Activated CD4-positive, alpha-beta T cell treated with anti-CD3 and anti-CD28 coated beads, Interleukin-2, amount 50 U/mL, for 4 hours (primary cell): ENCODE data around the gene ANKFN1.

Experiments
- DNase-seq, 2 experiments: peaks; one replicate each; pipeline ENCODE4 v3.0.0-alpha.2; 2020

ANKFN1 gene

GRCh38 chr17:56290101-56290801 lies 137.0 kb downstream of the ANKFN1 start:
- no peak for DNase-seq

DNA sequence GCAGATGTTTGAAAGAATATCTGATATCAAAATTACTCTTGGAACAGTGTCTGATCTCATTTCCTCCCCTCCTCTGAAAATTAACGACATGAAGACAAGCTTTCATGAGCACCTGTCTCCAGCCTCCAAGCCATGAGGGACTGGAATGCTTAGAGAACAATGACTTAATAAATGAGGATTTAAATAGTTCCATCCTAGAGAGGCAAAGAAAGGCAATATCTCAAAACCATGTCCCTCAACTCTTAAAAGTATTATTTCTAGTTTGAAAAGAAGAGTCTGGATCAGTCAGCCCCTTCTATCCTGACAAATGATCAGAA lies 137.5 kb downstream of the ANKFN1 start:
- DNase-seq, result no peak

- DNase-seq, result no peak
Measured at GRCh38 chr17:56291226-56291805, 138.0 kb downstream of the ANKFN1 start.

- DNase-seq, result no peak
Measured at GRCh38 chr17:56292010-56292409, 138.7 kb downstream of the ANKFN1 start.

- no peak for DNase-seq
Measured at GRCh38 chr17:56292578-56292977, 139.3 kb downstream of the ANKFN1 start.

DNA sequence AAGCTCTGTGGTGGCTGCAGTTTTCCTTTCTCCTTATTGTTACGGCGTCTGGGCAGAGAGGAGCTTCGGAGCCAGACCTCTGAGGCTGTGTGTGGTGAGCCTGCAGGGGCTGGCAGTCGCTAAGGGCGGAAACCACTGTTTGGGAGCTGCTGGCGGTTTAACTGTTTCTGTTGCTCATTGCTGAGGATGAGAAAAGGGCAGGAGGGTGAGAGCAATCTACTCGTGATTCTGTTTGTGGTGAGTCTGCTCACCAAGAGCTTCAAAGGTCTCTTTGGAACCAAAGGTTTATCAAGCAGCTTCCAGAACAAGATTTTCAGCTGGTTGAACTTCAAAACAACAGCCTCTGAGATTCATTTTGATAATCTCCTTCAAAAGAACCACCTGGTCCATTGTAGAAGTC lies 143.9 kb downstream of the ANKFN1 start:
- no peak for DNase-seq

- no peak for DNase-seq
Measured at GRCh38 chr17:56298846-56299245, 145.6 kb downstream of the ANKFN1 start.

GRCh38 chr17:56300144-56300543 lies 146.9 kb downstream of the ANKFN1 start:
- no peak for DNase-seq

DNA sequence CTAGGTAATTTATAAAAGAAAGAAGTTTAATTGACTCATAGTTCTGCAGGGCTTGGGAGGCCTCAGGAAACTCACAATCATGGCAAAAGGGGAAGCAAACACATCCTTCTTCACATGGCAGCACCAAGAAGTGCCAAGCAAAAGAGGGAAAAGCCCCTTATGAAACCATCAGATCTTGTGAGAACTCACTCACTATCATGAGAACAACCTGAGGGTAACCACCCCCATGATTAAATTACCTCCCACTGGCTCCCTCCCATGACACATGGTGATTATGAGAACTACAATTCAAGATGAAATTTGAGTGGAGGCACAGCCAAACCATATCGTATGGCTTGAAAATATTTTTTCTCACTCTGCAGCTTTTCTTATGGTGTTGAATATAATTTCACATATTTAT lies 151.7 kb downstream of the ANKFN1 start:
- DNase-seq, result no peak

DNA sequence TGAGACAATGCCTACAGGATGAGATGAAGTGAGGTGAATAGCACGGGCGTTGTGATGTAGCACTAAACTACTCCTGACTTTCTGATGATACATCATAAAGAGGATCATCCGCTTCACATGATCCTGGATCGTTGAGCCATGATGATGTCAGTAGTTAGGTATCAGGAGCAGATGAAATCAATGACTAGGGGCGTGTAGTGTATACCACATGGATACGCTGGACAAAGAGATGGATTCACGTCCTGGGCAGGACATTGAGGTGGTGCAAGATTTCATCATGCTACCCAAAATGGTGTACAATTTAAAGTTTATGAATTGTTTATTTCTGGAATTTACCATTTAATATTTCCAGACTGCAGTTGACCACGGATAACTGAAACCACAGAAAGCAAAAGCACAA lies 156.6 kb downstream of the ANKFN1 start:
- DNase-seq, result no peak

DNA sequence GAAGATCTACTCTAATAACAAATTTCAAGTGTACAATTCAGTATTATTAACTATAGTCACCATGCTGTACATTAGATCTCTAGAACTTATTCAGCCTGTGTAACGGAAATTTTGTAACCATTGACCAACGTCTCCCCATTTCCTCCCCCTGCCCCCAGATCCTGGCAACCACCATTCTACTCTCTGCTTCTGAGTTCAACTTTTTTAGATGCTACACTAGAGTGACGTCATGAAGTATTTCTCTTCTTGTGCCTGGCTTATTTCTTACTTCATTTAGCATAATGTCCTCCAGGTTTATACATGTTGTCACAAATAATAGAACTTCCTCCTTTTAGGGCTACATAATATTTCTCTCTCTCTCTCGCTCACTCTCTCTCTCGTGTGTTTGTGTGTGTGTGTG lies 157.5 kb downstream of the ANKFN1 start:
- DNase-seq, result no peak

- no peak for DNase-seq
Measured at GRCh38 chr17:56313201-56313600, 159.9 kb downstream of the ANKFN1 start.

DNA sequence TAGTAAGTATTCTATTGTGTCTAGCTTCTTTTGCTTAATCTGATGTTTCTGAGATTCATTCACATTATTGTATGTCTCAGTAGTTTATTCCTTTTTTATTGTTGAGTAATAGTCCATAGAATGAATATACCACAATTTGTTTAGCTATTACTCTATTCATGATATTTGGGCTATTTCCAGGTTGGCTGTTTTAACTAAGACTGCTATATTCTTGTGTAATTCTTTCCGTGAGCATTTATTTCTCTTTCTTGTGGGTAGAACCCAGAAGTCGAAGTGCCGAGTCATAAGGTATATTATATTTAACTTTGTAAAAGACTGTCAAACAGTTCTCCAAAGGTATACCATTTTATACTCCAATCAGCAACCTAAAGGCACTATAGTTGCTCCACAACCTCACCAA lies 160.8 kb downstream of the ANKFN1 start:
- DNase-seq, result no peak

GRCh38 chr17:56314984-56315602 lies 161.8 kb downstream of the ANKFN1 start:
- no peak for DNase-seq

DNA sequence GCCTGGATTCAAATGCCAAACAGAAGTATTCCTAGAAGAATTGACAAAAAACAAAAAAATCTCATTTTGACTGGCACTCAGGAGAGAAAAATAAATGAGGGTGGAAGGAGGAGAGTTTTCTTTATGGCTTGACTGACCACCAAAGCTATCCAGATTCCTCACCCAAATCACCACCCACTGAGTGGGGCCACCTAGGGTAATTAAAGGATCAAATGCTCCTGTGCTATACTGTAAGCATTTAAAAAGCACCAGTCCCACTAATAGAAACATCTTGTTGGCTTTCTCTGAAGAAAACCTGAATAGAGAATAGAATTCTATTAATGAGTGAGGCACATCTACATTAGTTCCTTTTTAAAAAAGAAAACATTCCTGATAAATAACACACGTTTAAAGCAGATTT lies 163.3 kb downstream of the ANKFN1 start:
- no peak for DNase-seq

DNA sequence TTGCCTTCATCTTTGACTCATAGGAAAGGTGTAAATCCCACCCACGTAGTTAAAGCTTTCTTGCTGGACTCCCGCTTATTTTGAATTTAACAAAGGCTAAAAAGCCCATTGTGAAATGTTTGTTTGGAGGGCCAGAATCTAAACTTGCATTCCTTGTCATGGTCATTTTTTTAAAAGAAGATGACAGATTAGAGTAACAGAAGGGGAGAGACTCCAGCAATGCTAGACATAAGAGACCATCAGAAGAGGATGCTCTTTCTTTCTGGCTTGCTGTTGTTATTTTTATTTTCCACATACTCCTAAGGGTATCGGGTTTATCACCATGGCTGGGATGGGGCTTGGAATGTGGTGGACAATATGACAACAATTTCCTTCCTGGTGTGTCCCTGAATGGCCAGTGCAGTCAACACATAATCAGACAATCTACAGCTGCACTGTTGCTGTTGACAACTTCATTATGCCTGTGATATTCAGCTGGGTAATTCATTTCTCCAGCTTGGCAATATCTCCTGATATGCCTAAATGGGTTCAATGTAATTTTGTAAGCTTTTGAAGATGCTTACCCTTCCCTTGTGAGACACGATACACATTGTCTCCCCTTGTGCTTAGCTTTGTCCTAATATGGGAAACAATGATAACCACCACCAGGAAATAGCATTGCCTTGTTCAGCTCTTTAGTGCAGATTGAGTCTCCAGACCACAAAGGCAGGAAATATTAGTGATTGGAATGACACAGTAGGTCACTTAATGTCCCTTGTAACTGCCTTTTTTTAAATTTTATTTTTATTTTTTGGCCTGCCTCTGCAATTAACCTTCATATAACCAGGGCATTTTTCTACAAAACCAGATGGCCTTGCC lies 164.3 kb downstream of the ANKFN1 start:
- DNase-seq, result no peak

DNA sequence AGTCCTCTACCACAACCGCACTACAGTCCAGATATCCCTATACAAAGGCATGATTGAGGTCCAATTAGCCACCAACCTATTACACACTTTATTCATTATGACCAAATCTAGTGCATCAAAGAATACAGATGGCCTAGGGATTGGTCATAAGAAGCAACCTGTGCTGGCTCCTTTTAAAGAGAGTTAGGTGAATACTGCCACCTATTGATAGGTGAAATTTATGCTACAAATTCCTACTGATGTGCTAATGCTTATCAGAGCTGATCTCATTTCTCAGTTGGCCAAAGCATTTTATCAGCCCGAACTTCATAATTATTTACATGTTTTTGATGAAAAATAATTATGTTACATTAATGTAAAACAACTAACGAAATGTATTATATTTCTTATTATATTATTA lies 166.3 kb downstream of the ANKFN1 start:
- DNase-seq, result no peak

GRCh38 chr17:56320443-56320842 lies 167.2 kb downstream of the ANKFN1 start:
- DNase-seq, result no peak

DNA sequence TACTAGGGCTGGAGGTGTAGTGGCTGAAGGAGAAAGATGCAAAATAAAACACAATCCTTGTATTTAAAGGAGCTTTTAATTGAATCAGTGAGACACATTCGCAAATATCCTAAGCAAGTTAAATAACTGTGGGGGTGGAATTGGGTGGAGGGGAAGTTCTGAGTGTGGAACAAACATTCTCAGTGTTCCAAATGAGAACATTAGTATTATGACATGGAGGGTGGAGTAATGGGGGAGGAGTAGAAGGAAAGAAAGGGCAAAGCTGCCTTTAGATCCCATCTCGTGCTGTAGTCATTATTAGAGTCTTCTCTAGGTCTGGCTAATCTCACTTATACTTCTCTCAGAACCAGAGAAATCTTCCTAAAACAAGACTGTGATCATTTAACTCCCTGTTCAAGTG lies 169.7 kb downstream of the ANKFN1 start:
- no peak for DNase-seq

DNA sequence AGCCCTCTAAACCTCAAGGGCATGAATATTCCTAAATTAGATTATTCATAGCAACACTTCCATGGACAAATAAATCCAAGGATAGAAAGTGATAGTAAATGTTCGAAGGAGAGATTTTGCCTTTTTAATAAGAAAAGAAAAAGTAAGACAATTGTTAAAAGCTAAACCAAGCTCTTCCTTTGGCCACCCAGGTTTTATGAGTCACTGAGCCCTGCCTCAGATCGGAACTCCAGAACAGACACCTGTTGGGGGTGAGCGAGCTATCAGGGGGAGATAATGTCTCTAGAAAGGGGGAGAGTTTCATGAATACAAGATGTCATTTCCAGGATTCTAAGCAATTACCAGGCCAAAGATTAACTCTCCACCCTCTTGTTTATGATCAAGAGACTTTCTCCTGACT lies 171.4 kb downstream of the ANKFN1 start:
- DNase-seq, result no peak

DNA sequence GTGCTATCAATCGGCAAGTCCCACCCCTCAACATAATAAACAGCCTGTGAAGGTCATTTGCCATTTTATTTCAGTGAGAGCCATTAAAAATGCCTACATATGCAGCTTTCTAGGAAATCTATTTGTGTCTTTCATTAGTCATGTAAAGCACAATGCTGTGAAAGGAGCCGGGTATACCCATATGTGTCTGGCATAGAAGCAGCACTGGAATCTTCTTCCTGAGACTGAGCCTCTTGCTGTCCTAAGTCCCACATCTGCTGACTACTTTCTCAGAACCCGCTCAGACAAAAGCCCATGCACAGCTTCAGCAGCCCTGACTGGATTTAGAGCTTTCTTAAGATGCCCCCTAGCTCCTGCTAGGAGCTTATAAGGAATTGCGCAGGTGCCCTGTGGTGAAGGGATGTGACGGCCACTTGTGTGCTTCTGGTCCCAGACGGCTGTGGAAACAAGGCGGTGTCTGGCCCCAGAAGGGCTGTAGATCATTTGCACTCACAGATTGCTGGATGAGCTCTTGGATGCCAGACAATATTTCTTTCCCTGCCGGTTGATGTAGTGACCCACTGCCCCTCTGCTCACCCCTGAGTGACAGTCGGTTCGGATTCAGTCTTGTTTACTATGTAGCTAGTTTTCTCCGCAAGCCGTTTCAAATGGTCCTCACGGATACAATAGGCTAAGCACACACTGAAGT lies 172.2 kb downstream of the ANKFN1 start:
- DNase-seq, result no peak

DNA sequence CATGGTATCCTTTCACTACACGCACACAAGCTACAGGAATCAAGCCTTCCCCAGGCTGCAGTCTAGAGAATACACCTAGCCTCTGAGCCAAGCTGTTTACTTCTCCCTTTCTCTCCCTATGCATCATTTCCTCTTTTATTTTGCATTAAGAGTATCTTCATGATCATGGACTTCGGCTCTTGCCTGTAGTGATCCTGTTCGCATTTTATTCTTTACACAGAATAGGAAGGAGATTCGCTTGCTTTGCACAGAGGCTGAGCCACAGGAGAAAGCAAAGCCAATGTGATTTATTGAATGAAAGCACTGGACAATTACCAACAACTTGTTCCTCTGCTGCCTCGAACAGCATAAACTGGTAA lies 172.7 kb downstream of the ANKFN1 start:
- no peak for DNase-seq

DNA sequence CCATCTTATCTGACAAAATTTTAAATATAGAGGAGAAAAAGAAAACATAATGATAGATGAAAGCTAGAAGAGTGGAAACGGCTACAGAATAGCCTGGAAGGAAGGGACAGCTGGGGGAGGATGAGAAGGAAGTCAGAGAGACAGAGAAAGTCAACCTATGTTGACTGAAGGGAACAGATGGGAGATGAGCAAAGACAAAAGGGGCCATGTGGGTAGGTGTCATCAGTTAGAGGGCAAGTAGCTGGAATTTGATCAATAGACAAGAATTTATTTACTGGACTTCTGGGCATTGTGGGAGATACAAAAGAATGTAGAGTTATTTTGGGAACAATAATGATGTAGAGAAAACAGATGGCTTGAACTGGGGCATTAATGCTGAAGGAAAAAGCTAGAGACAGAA lies 194.4 kb downstream of the ANKFN1 start:
- no peak for DNase-seq
